ENCODE measurements around the gene LHFPL3.

LHFPL3 gene

DNA sequence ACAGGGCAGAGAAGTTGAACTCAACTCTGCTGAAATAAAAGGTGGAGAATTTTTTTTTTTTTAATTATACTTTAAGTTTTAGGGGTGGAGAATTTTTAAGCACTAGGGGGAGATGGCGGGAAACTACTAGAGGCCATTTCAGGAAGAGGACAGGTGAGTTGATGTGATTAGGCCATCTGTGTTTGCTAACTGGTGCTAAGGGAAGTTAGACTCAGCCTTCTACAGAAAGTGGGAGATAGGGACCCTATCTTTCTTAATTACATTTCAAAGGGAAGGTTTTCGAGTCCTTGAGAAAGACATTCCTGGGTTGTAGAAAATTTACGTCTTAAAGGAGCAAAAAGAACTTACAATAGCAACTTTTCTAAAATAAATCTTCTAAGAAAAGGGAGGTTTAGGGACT is 124.8 kb downstream of the LHFPL3 start:
- H3K27ac ChIP-seq (replicated peaks): no peak overlapping the region
- no peak for DNase-seq (ENCODE audit: low read depth in 1 of 2, low spot score in 1 of 2)
- TF ChIP-seq GABPA (IDR thresholded peaks at IDR 0.05; ENCODE audit: low read depth): no peak
- TF ChIP-seq POLR2AphosphoS5 (IDR thresholded peaks at IDR 0.05; ENCODE audit: low read depth): no peak
- TF ChIP-seq, protein P1, sequence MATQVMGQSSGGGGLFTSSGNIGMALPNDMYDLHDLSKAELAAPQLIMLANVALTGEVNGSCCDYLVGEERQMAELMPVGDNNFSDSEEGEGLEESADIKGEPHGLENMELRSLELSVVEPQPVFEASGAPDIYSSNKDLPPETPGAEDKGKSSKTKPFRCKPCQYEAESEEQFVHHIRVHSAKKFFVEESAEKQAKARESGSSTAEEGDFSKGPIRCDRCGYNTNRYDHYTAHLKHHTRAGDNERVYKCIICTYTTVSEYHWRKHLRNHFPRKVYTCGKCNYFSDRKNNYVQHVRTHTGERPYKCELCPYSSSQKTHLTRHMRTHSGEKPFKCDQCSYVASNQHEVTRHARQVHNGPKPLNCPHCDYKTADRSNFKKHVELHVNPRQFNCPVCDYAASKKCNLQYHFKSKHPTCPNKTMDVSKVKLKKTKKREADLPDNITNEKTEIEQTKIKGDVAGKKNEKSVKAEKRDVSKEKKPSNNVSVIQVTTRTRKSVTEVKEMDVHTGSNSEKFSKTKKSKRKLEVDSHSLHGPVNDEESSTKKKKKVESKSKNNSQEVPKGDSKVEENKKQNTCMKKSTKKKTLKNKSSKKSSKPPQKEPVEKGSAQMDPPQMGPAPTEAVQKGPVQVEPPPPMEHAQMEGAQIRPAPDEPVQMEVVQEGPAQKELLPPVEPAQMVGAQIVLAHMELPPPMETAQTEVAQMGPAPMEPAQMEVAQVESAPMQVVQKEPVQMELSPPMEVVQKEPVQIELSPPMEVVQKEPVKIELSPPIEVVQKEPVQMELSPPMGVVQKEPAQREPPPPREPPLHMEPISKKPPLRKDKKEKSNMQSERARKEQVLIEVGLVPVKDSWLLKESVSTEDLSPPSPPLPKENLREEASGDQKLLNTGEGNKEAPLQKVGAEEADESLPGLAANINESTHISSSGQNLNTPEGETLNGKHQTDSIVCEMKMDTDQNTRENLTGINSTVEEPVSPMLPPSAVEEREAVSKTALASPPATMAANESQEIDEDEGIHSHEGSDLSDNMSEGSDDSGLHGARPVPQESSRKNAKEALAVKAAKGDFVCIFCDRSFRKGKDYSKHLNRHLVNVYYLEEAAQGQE (IDR thresholded peaks at IDR 0.05; ENCODE audit: insufficient replicate concordance, low read depth): no peak
- TF ChIP-seq, protein P2, sequence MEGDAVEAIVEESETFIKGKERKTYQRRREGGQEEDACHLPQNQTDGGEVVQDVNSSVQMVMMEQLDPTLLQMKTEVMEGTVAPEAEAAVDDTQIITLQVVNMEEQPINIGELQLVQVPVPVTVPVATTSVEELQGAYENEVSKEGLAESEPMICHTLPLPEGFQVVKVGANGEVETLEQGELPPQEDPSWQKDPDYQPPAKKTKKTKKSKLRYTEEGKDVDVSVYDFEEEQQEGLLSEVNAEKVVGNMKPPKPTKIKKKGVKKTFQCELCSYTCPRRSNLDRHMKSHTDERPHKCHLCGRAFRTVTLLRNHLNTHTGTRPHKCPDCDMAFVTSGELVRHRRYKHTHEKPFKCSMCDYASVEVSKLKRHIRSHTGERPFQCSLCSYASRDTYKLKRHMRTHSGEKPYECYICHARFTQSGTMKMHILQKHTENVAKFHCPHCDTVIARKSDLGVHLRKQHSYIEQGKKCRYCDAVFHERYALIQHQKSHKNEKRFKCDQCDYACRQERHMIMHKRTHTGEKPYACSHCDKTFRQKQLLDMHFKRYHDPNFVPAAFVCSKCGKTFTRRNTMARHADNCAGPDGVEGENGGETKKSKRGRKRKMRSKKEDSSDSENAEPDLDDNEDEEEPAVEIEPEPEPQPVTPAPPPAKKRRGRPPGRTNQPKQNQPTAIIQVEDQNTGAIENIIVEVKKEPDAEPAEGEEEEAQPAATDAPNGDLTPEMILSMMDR (IDR thresholded peaks at IDR 0.05; ENCODE audit: insufficient read depth, low read length): no peak
- TF ChIP-seq SPI1 (IDR thresholded peaks at IDR 0.05; ENCODE audit: borderline replicate concordance, low read depth): no peak
- H3K4me3 ChIP-seq (replicated peaks; ENCODE audit: insufficient read depth, low read length): no peak overlapping the region
- H3K27me3 ChIP-seq (ENCODE audit: insufficient read depth, poor library complexity, severe bottlenecking): no peaks in the 10 kb centered on the region

DNA sequence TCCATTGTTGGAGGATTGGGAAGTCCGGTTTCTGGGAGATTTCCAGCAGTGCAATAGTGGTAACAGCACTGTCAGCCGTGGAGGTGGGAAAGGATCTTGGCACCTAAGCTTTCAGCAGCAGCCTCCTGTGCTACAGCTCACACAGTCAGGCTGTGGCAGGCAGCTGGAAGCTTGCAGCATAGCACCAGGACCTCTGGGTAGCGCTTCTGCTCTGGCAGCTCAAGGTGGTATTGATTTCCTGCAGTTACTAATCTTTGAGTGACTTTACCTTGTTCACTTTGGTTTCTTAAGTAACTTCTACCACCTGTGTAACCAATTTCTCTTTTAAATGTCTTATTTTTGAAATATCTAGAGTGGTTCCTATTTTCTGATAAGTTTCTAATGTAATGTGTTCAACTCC is 130.5 kb downstream of the LHFPL3 start:
- TF ChIP-seq GABPA (IDR thresholded peaks at IDR 0.05; ENCODE audit: low read depth): no peak
- TF ChIP-seq, protein P2 (IDR thresholded peaks at IDR 0.05; ENCODE audit: insufficient read depth, low read length): no peak
- no peak for TF ChIP-seq POLR2AphosphoS5 (IDR thresholded peaks at IDR 0.05; ENCODE audit: low read depth)
- no peak for TF ChIP-seq SPI1 (IDR thresholded peaks at IDR 0.05; ENCODE audit: borderline replicate concordance, low read depth)
- TF ChIP-seq, protein P1 (IDR thresholded peaks at IDR 0.05; ENCODE audit: insufficient replicate concordance, low read depth): no peak
- Histone ChIP-seq H3K27ac (replicated peaks) (no peak overlapping the region), H3K4me3 (replicated peaks; ENCODE audit: insufficient read depth, low read length) (no peak overlapping the region), H3K27me3 (ENCODE audit: insufficient read depth, poor library complexity, severe bottlenecking) (no peaks in the 10 kb centered on the region)
- no peak for DNase-seq (ENCODE audit: low read depth in 1 of 2, low spot score in 1 of 2)

DNA sequence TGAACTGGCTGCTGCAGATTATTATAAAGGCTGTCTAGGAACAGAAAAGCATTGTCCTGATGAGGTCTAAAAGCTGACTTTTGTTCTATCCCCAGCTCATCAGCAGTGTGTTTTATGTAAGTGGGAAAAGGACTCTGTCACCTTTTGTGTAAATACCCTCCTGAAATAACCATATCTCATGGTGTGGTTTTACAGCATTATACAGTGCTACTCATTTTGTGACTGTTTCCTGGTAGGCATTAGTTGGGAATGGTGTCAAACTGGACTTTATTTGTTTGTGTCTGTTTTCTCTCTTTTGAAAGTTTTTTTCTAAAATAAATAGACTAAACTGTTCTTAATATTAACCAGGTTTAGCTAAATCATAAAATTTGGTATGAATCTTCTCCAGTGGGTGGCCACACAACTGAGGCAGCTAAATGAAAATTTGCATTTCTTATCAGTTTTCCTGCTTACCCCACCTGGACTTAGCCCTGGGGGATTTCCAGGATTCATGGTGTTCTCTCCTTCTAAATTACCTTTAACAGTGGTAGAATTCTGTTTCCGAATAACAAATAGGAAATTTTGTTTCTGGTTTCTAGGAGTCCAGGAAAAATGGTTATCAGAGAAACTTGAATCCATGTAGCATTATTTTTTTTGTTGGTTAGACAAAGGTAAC is 140.9 kb downstream of the LHFPL3 start:
- H3K27ac ChIP-seq (replicated peaks): no peak overlapping the region
- H3K27me3 ChIP-seq (ENCODE audit: insufficient read depth, poor library complexity, severe bottlenecking): no peaks in the 10 kb centered on the region
- TF ChIP-seq POLR2AphosphoS5 (IDR thresholded peaks at IDR 0.05; ENCODE audit: low read depth) (no peak), SPI1 (IDR thresholded peaks at IDR 0.05; ENCODE audit: borderline replicate concordance, low read depth) (no peak), GABPA (IDR thresholded peaks at IDR 0.05; ENCODE audit: low read depth) (no peak)
- TF ChIP-seq, protein P1 (IDR thresholded peaks at IDR 0.05; ENCODE audit: insufficient replicate concordance, low read depth): no peak
- TF ChIP-seq, protein P2 (IDR thresholded peaks at IDR 0.05; ENCODE audit: insufficient read depth, low read length): no peak
- H3K4me3 ChIP-seq (replicated peaks; ENCODE audit: insufficient read depth, low read length): no peak overlapping the region
- DNase-seq (ENCODE audit: low read depth in 1 of 2, low spot score in 1 of 2): no peak
